ENCODE measurements around the gene RAB42. TPM values are rescaled to one million over a fixed set of nuclear protein-coding genes. Genes with fewer than 3 reads are reported as not detected.

The RAB42 gene
- total and polyA plus RNA-seq, 10 of the 15 experiments (the other 5 are each of a cell fraction or from before 2014, with no cell fraction given), result 0.16 to 4.5 (median 0.49) TPM

DNA sequence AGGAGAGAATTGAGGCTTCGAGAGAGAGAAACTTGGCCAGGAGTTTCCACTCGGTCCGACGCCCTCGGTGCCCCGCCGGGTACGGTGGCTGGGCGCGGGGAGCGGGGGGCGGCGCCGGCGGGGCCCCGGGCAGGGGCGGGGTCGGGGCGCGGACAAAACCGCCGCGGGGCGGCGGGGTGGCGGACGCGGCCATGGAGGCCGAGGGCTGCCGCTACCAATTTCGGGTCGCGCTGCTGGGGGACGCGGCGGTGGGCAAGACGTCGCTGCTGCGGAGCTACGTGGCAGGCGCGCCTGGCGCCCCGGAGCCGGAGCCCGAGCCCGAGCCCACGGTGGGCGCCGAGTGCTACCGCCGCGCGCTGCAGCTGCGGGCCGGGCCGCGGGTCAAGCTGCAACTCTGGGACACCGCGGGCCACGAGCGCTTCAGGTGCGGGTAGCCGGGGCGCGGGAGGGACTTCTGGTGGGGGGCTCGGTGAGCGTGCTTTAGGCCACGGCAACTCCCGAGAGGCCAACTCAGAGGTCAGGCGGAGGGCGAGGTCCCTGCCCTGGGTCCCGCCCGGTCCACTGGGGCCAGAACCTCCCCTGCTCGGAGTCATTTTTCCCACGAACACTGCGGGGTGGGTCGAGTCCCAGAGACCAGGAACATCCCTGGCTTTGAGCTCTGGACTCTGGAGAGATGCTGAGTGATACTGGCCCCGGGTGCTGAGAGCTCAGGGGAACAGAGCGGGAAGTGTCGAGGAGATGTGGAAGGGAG lies 431 bp downstream of the RAB42 start:
- SMC1A ChIA-PET (ENCODE audit: uncharacterized antibody, unreplicated experiment), result interaction anchor here (0.7 to 1.3 kb wide), 4 partner anchors 8 to 41 kb away, joined by 3 to 5 read pairs (median 3); no protein-coding TSS in a partner anchor
- Histone ChIP-seq H3K9ac (ENCODE audit: control insufficient read depth, insufficient read depth, low read length) (no peak overlapping the region), H3K36me3 (ENCODE audit: control insufficient read depth in 2 of 2, insufficient read depth in 2 of 2, low read length in 1 of 2) (no peaks in the 10 kb centered on the region), H3K9me3 (replicated peaks; ENCODE audit: control insufficient read depth, insufficient read depth, low read length) (no peaks in the 10 kb centered on the region), H3K4me3 (peak overlapping the region; percentile 51; the same call in 1 of the 2 replicates), H2AFZ (ENCODE audit: control insufficient read depth, low read depth, low read length) (peak overlapping the region; percentile 72), H3K27ac (ENCODE audit: control insufficient read depth, insufficient read depth) (no peak overlapping the region), H3K79me2 (ENCODE audit: control insufficient read depth, insufficient read depth, low read length) (no peaks in the 10 kb centered on the region), H3K4me2 (ENCODE audit: control insufficient read depth, insufficient read depth) (peak overlapping the region; percentile 82), H3K27me3 (replicated peaks in 1 of 2; ENCODE audit: control insufficient read depth in 2 of 2, insufficient read depth in 2 of 2, low read length in 1 of 2) (no peaks in the 10 kb centered on the region), H4K20me1 (ENCODE audit: control insufficient read depth, insufficient read depth) (no peaks in the 10 kb centered on the region), H3K4me1 (ENCODE audit: control insufficient read depth, insufficient read depth, low read length) (no peaks in the 10 kb centered on the region)
- 58% methylated on average over 16 of the region's 81 CpGs for WGBS (ENCODE audit: insufficient coverage, insufficient replicate concordance, low lambda C conversion rate, missing lambda C conversion rate)
- DNase-seq (ENCODE audit: low read depth, low spot score), result no peak
- CTCF ChIA-PET, result interaction anchor here (0.7 to 1.3 kb wide), 5 partner anchors 9 to 73 kb away, joined by 3 to 4 read pairs (median 3); no protein-coding TSS in a partner anchor
- in situ Hi-C loops (cut with MboI) (no loop called here), intact Hi-C loops (cut with micrococcal nuclease; ENCODE audit: unreplicated experiment) (no loop called here)
- POLR2A ChIA-PET, result interaction anchor here (0.5 to 1.3 kb wide), 7 partner anchors 8 to 357 kb away, joined by 3 to 7 read pairs (median 4); partner anchors contain the start of gene ATP5IF1
- FAIRE-seq, result no peak
- RAD21 ChIA-PET (ENCODE audit: unreplicated experiment), result interaction anchor here (0.7 to 0.9 kb wide), 2 partner anchors 10 to 12 kb away, joined by 3 to 5 read pairs; no protein-coding TSS in a partner anchor
- no TSS peak for BruUV-seq (replicated peaks)
- peak; percentile 74 for ATAC-seq
- TF ChIP-seq ZNF207 (IDR thresholded peaks at IDR 0.05; ENCODE audit: borderline replicate concordance) (no peak), IKZF1 (conservative IDR thresholded peaks at IDR 0.05) (peak; percentile 42), DPF2 (IDR thresholded peaks at IDR 0.05) (peak; percentile 50; the same call in 1 of the 2 replicates), KDM1A (IDR thresholded peaks at IDR 0.05; ENCODE audit: borderline replicate concordance) (no peak), HDAC2 (IDR thresholded peaks at IDR 0.05) (no peak), SREBF2 (IDR thresholded peaks at IDR 0.05; ENCODE audit: low read length) (no peak), NFXL1 (IDR thresholded peaks at IDR 0.05; ENCODE audit: borderline replicate concordance) (no peak), RFX5 (IDR thresholded peaks at IDR 0.05; ENCODE audit: low read depth, low read length) (no peak), BRCA1 (IDR thresholded peaks at IDR 0.05; ENCODE audit: low read depth, low read length) (no peak), ESRRA (IDR thresholded peaks at IDR 0.05; ENCODE audit: low read length) (no peak), LARP7 (IDR thresholded peaks at IDR 0.05) (peak; percentile 73; the same call in 1 of the 2 replicates), NFYB (IDR thresholded peaks at IDR 0.05; ENCODE audit: insufficient read depth, low read depth, low read length) (no peak), RAD51 (IDR thresholded peaks at IDR 0.05) (no peak), NFYA (IDR thresholded peaks at IDR 0.05; ENCODE audit: borderline replicate concordance, low read depth, low read length) (no peak), ZSCAN29 (IDR thresholded peaks at IDR 0.05) (0 out of 2 replicates have a peak, but pooled peaks have one; percentile 28)
- TF ChIP-seq, protein P1, sequence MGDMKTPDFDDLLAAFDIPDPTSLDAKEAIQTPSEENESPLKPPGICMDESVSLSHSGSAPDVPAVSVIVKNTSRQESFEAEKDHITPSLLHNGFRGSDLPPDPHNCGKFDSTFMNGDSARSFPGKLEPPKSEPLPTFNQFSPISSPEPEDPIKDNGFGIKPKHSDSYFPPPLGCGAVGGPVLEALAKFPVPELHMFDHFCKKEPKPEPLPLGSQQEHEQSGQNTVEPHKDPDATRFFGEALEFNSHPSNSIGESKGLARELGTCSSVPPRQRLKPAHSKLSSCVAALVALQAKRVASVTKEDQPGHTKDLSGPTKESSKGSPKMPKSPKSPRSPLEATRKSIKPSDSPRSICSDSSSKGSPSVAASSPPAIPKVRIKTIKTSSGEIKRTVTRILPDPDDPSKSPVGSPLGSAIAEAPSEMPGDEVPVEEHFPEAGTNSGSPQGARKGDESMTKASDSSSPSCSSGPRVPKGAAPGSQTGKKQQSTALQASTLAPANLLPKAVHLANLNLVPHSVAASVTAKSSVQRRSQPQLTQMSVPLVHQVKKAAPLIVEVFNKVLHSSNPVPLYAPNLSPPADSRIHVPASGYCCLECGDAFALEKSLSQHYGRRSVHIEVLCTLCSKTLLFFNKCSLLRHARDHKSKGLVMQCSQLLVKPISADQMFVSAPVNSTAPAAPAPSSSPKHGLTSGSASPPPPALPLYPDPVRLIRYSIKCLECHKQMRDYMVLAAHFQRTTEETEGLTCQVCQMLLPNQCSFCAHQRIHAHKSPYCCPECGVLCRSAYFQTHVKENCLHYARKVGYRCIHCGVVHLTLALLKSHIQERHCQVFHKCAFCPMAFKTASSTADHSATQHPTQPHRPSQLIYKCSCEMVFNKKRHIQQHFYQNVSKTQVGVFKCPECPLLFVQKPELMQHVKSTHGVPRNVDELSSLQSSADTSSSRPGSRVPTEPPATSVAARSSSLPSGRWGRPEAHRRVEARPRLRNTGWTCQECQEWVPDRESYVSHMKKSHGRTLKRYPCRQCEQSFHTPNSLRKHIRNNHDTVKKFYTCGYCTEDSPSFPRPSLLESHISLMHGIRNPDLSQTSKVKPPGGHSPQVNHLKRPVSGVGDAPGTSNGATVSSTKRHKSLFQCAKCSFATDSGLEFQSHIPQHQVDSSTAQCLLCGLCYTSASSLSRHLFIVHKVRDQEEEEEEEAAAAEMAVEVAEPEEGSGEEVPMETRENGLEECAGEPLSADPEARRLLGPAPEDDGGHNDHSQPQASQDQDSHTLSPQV (IDR thresholded peaks at IDR 0.05), result 0 out of 2 replicates have a peak, but pooled peaks have one; percentile 35
- TF ChIP-seq, protein P2, sequence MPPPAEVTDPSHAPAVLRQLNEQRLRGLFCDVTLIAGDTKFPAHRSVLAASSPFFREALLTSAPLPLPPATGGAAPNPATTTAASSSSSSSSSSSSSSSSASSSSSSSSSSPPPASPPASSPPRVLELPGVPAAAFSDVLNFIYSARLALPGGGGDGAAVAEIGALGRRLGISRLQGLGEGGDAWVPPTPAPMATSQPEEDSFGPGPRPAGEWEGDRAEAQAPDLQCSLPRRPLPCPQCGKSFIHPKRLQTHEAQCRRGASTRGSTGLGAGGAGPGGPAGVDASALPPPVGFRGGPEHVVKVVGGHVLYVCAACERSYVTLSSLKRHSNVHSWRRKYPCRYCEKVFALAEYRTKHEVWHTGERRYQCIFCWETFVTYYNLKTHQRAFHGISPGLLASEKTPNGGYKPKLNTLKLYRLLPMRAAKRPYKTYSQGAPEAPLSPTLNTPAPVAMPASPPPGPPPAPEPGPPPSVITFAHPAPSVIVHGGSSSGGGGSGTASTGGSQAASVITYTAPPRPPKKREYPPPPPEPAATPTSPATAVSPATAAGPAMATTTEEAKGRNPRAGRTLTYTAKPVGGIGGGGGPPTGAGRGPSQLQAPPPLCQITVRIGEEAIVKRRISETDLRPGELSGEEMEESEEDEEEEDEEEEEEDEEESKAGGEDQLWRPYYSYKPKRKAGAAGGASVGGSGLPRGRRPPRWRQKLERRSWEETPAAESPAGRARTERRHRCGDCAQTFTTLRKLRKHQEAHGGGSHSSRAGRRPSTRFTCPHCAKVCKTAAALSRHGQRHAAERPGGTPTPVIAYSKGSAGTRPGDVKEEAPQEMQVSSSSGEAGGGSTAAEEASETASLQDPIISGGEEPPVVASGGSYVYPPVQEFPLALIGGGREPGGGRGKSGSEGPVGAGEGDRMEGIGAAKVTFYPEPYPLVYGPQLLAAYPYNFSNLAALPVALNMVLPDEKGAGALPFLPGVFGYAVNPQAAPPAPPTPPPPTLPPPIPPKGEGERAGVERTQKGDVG (CRISPR knock-in tag; IDR thresholded peaks at IDR 0.05), result no peak

Data from GM12878 (cell line).